Measurements from ENCODE around the gene CRAMP1.

CRAMP1 gene

GRCh38 chr16:1612320-1613111 lies at the start of gene CRAMP1 (continued):
- TF ChIP-seq ZNF132 (tag by site-specific recombination; IDR thresholded peaks at IDR 0.05; ENCODE audit: borderline replicate concordance) (no peak), GLIS1 (tag by site-specific recombination; IDR thresholded peaks at IDR 0.05) (peak; percentile 75), ZBTB26 (tag by site-specific recombination; optimal IDR thresholded peaks at IDR 0.05) (peak; percentile 3), ZNF23 (tag by site-specific recombination; IDR thresholded peaks at IDR 0.05; ENCODE audit: borderline replicate concordance) (no peak), SCRT2 (tag by site-specific recombination; IDR thresholded peaks at IDR 0.05) (no peak), ZNF776 (tag by site-specific recombination; IDR thresholded peaks at IDR 0.05; ENCODE audit: borderline replicate concordance) (no peak), ZNF114 (tag by site-specific recombination; IDR thresholded peaks at IDR 0.05) (no peak), ZNF274 (IDR thresholded peaks at IDR 0.05; ENCODE audit: low read length) (no peak), ZNF274 (tag by site-specific recombination; IDR thresholded peaks at IDR 0.05; ENCODE audit: borderline replicate concordance) (no peak), ZNF433 (tag by site-specific recombination; IDR thresholded peaks at IDR 0.05; ENCODE audit: low read depth) (no peak), ZIC2 (tag by site-specific recombination; IDR thresholded peaks at IDR 0.05) (peak; percentile 13; the same call in 1 of the 2 replicates)
- TF ChIP-seq, protein P1, sequence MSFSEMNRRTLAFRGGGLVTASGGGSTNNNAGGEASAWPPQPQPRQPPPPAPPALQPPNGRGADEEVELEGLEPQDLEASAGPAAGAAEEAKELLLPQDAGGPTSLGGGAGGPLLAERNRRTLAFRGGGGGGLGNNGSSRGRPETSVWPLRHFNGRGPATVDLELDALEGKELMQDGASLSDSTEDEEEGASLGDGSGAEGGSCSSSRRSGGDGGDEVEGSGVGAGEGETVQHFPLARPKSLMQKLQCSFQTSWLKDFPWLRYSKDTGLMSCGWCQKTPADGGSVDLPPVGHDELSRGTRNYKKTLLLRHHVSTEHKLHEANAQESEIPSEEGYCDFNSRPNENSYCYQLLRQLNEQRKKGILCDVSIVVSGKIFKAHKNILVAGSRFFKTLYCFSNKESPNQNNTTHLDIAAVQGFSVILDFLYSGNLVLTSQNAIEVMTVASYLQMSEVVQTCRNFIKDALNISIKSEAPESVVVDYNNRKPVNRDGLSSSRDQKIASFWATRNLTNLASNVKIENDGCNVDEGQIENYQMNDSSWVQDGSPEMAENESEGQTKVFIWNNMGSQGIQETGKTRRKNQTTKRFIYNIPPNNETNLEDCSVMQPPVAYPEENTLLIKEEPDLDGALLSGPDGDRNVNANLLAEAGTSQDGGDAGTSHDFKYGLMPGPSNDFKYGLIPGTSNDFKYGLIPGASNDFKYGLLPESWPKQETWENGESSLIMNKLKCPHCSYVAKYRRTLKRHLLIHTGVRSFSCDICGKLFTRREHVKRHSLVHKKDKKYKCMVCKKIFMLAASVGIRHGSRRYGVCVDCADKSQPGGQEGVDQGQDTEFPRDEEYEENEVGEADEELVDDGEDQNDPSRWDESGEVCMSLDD (tag by site-specific recombination; IDR thresholded peaks at IDR 0.05), result no peak
- TF ChIP-seq, protein P2, sequence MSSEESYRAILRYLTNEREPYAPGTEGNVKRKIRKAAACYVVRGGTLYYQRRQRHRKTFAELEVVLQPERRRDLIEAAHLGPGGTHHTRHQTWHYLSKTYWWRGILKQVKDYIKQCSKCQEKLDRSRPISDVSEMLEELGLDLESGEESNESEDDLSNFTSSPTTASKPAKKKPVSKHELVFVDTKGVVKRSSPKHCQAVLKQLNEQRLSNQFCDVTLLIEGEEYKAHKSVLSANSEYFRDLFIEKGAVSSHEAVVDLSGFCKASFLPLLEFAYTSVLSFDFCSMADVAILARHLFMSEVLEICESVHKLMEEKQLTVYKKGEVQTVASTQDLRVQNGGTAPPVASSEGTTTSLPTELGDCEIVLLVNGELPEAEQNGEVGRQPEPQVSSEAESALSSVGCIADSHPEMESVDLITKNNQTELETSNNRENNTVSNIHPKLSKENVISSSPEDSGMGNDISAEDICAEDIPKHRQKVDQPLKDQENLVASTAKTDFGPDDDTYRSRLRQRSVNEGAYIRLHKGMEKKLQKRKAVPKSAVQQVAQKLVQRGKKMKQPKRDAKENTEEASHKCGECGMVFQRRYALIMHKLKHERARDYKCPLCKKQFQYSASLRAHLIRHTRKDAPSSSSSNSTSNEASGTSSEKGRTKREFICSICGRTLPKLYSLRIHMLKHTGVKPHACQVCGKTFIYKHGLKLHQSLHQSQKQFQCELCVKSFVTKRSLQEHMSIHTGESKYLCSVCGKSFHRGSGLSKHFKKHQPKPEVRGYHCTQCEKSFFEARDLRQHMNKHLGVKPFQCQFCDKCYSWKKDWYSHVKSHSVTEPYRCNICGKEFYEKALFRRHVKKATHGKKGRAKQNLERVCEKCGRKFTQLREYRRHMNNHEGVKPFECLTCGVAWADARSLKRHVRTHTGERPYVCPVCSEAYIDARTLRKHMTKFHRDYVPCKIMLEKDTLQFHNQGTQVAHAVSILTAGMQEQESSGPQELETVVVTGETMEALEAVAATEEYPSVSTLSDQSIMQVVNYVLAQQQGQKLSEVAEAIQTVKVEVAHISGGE (tag by site-specific recombination; conservative IDR thresholded peaks at IDR 0.05; ENCODE audit: low read depth), result no peak

DNA sequence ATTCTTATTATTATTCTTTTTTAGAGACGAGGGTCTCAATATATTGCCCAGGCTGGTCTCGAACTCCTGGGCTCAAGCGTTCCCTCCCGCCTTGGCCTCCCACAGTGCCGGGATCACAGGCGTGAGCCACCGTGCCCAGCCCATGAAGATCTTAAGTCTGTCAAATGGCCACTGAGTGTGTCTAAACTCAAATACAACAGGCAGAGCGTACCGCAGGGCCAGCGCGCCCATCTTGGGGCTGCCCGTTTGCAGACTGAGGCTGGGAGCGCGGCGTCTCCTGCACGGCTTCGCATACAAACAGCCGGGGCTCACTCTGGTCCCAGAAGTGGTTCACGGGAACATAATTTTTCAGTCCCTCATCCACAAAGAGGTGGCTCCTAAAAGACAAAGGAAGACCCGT lies 48.4 kb upstream of the CRAMP1 start:
- TF ChIP-seq REPIN1 (tag by site-specific recombination; IDR thresholded peaks at IDR 0.05; ENCODE audit: low read depth) (no peak), ZNF560 (tag by site-specific recombination; IDR thresholded peaks at IDR 0.05; ENCODE audit: borderline replicate concordance) (no peak), BCL11B (tag by site-specific recombination; IDR thresholded peaks at IDR 0.05; ENCODE audit: low read depth) (no peak), PRDM4 (tag by site-specific recombination; IDR thresholded peaks at IDR 0.05) (no peak), HOXD13 (CRISPR knock-in tag; IDR thresholded peaks at IDR 0.05; ENCODE audit: borderline replicate concordance) (no peak), ZBTB49 (tag by site-specific recombination; IDR thresholded peaks at IDR 0.05; ENCODE audit: low read depth) (no peak), ZNF585B (tag by site-specific recombination; IDR thresholded peaks at IDR 0.05) (no peak), ZNF37A (tag by site-specific recombination; IDR thresholded peaks at IDR 0.05) (no peak)
- ChIA-PET POLR2A (no interaction called here), CTCF (interaction anchor here (0.7 kb wide), 1 partner anchor 143 kb away, joined by 4 read pairs; no protein-coding TSS in a partner anchor)
- Histone ChIP-seq H3K27ac (ENCODE audit: extremely low read depth, low read depth, low read length) (no peak overlapping the region), H3K9me3 (ENCODE audit: control insufficient read depth, insufficient read depth, low read depth, low read length) (no peaks in the 10 kb centered on the region), H3K4me1 (ENCODE audit: control insufficient read depth, insufficient read depth, low read length) (no peaks in the 10 kb centered on the region), H3K4me3 (ENCODE audit: low read depth, low read length) (no peak overlapping the region), H3K36me3 (ENCODE audit: control insufficient read depth in 2 of 2, insufficient read depth in 1 of 2, low read length in 2 of 2) (peaks cover 0 to 59% of the 10 kb centered on the region in 2 experiments; a peak in 2 of 3 replicates)
